ENCODE data around the gene SPATA45. TPM values are rescaled to one million over a fixed set of nuclear protein-coding genes. Genes with fewer than 3 reads are reported as not detected.

Gene SPATA45
- total and polyA plus RNA-seq, 2 donors (not counting 1 experiment from before 2014, with no cell fraction given), result 0.64 TPM; not detected in 1

GRCh38 chr1:212862111-212862690 is 14.8 kb upstream of the SPATA45 start:
- Histone ChIP-seq H4K20me1 (ENCODE audit: control insufficient read depth, insufficient read depth, low read length, poor library complexity, severe bottlenecking) (no peaks in the 10 kb centered on the region), H2AFZ (ENCODE audit: insufficient read depth, low read depth, low read length, poor library complexity, severe bottlenecking) (no peak overlapping the region), H3K79me2 (ENCODE audit: control insufficient read depth, insufficient read depth, low read length) (peaks cover 23% of the 10 kb centered on the region), H3K27ac (ENCODE audit: low read length in 2 of 2) (no peak overlapping the region), H3K4me3 (ENCODE audit: control extremely low read depth in 1 of 5, extremely low read depth in 1 of 5, insufficient read depth in 1 of 5, low read depth in 2 of 5, low read length in 4 of 5) (no peak overlapping the region), H3K27me3 (replicated peaks in 1 of 4; ENCODE audit: control extremely low read depth in 1 of 4, control insufficient read depth in 3 of 4, insufficient read depth in 4 of 4, low read length in 3 of 4) (no peaks in the 10 kb centered on the region), H3K36me3 (replicated peaks in 1 of 2; ENCODE audit: control extremely low read depth in 1 of 2, control insufficient read depth in 1 of 2, extremely low read depth in 1 of 2, insufficient read depth in 2 of 2, low read length in 1 of 2) (peaks cover 3 to 4% of the 10 kb centered on the region in 2 experiments), H3K9me3 (ENCODE audit: control extremely low read depth in 1 of 3, control insufficient read depth in 2 of 3, insufficient read depth in 1 of 3, low read length in 2 of 3) (peaks cover 0 to 1% (median 0%) of the 10 kb centered on the region in 3 donors), H3K9ac (ENCODE audit: low read length) (no peak overlapping the region), H3K4me2 (replicated peaks; ENCODE audit: low read depth, low read length, poor library complexity, severe bottlenecking) (no peak overlapping the region), H3K4me1 (ENCODE audit: control insufficient read depth in 2 of 2, insufficient read depth in 2 of 2, low read length in 2 of 2) (peaks cover 22 to 25% of the 10 kb centered on the region in 2 donors)
- no peak overlapping the region for H3K4me3 Mint-ChIP-seq
- H3K27me3 Mint-ChIP-seq, result no peaks in the 10 kb centered on the region
- intact Hi-C loops (cut with micrococcal nuclease), result no loop called here
- H3K4me1 Mint-ChIP-seq, result peaks cover 22% of the 10 kb centered on the region
- TF ChIP-seq EZH2 (IDR thresholded peaks at IDR 0.05; ENCODE audit: borderline replicate concordance, insufficient read depth, low read depth, low read length, poor library complexity, severe bottlenecking), result no peak
- TF ChIP-seq, protein P1, sequence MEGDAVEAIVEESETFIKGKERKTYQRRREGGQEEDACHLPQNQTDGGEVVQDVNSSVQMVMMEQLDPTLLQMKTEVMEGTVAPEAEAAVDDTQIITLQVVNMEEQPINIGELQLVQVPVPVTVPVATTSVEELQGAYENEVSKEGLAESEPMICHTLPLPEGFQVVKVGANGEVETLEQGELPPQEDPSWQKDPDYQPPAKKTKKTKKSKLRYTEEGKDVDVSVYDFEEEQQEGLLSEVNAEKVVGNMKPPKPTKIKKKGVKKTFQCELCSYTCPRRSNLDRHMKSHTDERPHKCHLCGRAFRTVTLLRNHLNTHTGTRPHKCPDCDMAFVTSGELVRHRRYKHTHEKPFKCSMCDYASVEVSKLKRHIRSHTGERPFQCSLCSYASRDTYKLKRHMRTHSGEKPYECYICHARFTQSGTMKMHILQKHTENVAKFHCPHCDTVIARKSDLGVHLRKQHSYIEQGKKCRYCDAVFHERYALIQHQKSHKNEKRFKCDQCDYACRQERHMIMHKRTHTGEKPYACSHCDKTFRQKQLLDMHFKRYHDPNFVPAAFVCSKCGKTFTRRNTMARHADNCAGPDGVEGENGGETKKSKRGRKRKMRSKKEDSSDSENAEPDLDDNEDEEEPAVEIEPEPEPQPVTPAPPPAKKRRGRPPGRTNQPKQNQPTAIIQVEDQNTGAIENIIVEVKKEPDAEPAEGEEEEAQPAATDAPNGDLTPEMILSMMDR (IDR thresholded peaks at IDR 0.05), result no peak
- POLR2A ChIA-PET, result no interaction called here
- CTCF ChIA-PET, result no interaction called here
- ATAC-seq (ENCODE audit: low read depth) (no peak), DNase-seq (no peak)
- WGBS (ENCODE audit: insufficient coverage), result 100% methylated on average over 2 of the region's 2 CpGs
- H3K9me3 Mint-ChIP-seq (ENCODE audit: insufficient read depth), result no peaks in the 10 kb centered on the region
- H3K27ac Mint-ChIP-seq, result no peak overlapping the region

DNA sequence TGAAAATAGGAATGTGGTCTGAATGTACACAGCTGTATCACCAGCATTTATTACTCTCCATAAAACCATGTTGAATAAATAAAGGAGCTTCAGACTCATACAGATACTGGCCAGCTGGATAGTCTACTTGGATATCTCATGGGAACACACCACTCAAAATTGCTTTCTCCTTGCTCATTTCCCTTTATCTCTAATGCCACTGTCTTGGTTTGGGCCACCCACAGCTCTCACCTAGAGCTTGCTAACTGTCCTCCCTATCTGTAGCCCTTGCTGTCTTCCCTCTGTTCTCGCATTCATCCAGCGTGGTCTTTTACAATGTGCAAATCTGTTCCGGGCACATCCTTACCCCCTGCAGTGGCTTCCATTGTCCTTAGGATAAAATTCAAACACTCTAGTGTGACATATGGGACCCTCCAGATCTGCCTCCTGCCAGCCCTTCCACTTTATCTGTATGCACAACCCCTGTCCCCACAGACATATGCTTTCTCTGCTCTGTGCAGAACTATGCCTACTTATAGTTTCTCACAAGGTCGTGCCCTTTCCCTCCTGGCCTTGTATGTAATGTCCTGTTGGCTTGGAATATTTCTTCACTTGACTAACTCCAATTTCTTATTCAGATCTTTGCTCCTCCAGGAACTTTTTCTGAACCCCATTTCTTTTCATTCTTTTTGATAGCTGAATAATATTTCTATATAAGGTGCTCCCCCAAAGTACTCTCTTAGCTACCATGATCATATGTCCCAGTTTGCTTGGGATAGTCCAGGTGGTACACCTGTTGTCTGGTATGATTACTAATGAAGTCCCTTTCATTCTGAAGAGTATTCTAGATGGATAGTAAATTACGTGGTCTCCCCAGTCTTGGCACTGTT is 13.5 kb upstream of the SPATA45 start:
- H3K27me3 Mint-ChIP-seq, result no peaks in the 10 kb centered on the region
- peaks cover 29% of the 10 kb centered on the region for H3K4me1 Mint-ChIP-seq
- DNase-seq (no peak), ATAC-seq (ENCODE audit: low read depth) (no peak)
- ChIA-PET CTCF (no interaction called here), POLR2A (no interaction called here)
- Histone ChIP-seq H3K27me3 (replicated peaks in 1 of 4; ENCODE audit: control extremely low read depth in 1 of 4, control insufficient read depth in 3 of 4, insufficient read depth in 4 of 4, low read length in 3 of 4) (no peaks in the 10 kb centered on the region), H3K4me2 (replicated peaks; ENCODE audit: low read depth, low read length, poor library complexity, severe bottlenecking) (no peak overlapping the region), H2AFZ (ENCODE audit: insufficient read depth, low read depth, low read length, poor library complexity, severe bottlenecking) (no peak overlapping the region), H3K4me1 (ENCODE audit: control insufficient read depth in 2 of 2, insufficient read depth in 2 of 2, low read length in 2 of 2) (peaks cover 25 to 32% of the 10 kb centered on the region in 2 donors), H3K4me3 (ENCODE audit: control extremely low read depth in 1 of 5, extremely low read depth in 1 of 5, insufficient read depth in 1 of 5, low read depth in 2 of 5, low read length in 4 of 5) (no peak overlapping the region), H3K9me3 (ENCODE audit: control extremely low read depth in 1 of 3, control insufficient read depth in 2 of 3, insufficient read depth in 1 of 3, low read length in 2 of 3) (peaks cover 0 to 1% (median 0%) of the 10 kb centered on the region in 3 donors), H3K27ac (ENCODE audit: low read length in 2 of 2) (no peak overlapping the region), H3K9ac (ENCODE audit: low read length) (no peak overlapping the region), H3K79me2 (ENCODE audit: control insufficient read depth, insufficient read depth, low read length) (peaks cover 33% of the 10 kb centered on the region), H4K20me1 (ENCODE audit: control insufficient read depth, insufficient read depth, low read length, poor library complexity, severe bottlenecking) (no peaks in the 10 kb centered on the region), H3K36me3 (replicated peaks in 1 of 2; ENCODE audit: control extremely low read depth in 1 of 2, control insufficient read depth in 1 of 2, extremely low read depth in 1 of 2, insufficient read depth in 2 of 2, low read length in 1 of 2) (peaks cover 2 to 4% of the 10 kb centered on the region in 2 experiments)
- TF ChIP-seq, protein P1 (IDR thresholded peaks at IDR 0.05), result no peak
- TF ChIP-seq EZH2 (IDR thresholded peaks at IDR 0.05; ENCODE audit: borderline replicate concordance, insufficient read depth, low read depth, low read length, poor library complexity, severe bottlenecking), result no peak
- no peaks in the 10 kb centered on the region for H3K9me3 Mint-ChIP-seq (ENCODE audit: insufficient read depth)
- no peak overlapping the region for H3K27ac Mint-ChIP-seq
- 67% methylated on average over 3 of the region's 5 CpGs for WGBS (ENCODE audit: insufficient coverage)
- intact Hi-C loops (cut with micrococcal nuclease), result no loop called here
- H3K4me3 Mint-ChIP-seq, result no peak overlapping the region
